ENCODE measurements around the gene MGST2.

The MGST2 gene

DNA sequence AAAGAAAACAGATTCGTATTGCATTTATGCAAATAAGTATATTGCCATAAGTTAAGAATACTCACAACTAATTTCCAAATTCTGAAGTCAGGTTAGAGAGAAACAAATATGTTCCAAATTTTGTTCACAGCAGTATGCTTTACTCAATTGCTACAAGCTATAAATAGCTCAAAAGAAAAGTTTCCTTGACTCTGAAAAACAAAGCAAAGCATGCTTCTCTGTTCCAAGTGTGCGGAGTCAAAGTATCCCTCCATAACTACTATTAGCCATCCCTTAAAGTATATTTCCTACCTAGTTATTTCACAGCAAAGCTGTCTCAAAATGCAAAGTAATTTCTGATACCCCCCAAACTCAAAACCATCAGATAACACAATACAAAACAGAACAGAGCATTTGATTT is 47.3 kb downstream of the MGST2 start:
- DNase-seq: no peak

DNA sequence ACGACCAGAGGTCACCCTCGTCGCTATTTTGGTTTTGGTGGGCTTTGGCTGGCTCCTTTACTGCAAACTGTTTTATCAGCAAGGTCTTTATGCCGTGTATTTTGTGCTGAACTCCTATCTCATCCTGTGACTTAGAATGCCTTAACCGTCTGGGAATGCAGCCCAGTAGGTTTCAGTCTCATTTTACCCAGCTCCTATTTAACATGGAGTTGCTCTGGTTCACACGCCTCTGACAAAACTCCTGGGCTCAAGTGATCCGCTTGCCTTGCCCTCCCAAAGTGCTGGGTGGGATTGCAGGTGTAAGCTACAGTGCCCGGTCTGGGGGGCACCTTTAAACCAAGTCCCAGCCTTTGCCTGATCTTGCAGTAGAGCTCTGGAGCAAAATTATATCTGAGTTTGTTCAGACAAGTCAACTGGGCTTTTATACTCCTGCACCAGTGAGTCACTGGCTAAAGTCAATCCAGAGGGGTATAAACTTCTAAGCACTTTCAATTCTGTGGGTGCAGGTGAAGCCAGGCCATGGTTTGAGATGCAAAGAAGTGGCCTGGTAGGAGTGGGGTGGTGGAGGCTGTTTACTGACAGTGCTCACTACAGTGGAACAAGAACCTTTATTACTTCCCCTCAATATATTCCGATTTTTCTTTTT is 50.2 kb downstream of the MGST2 start:
- DNase-seq: no peak

DNA sequence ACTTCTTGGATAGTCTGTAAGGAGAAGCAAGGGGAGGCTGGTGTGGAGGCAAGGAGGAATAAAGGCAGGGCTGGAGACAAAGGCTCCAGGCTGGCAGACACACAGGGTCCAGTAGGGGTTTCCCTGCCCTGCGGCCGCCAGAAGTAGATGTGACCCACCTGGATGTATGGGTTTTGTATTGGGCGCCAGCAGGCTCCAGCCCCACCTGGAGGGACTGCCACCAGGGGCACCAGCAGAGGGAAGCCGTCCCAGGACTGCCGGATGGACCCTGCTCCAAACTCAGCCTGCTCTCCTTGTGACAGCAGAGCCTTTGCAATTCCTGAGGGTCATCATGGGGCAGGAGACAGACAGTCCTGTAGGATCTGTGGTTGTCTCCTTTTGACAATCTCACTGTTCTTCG is 52.7 kb downstream of the MGST2 start:
- DNase-seq: no peak

DNA sequence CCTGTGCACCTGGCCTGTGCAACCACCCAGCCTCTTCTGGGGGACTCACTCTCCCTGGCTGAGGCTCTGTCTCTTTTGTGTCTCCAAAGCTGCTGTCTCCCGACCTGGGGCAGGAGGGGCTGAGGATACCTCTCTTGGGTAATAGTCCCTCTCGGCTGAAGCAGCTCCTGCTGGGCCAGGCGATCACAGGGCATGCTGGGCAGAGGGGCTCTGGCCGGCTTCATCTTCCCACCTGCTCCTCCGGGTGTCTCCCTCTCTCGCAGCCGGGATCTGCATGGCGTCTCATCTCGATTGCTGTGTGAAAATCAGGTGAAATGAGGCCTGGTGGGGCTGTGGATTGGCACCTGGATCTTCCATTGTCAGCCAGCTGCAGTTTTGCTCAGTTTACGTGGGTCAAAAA is 53.2 kb downstream of the MGST2 start:
- DNase-seq: no peak

DNA sequence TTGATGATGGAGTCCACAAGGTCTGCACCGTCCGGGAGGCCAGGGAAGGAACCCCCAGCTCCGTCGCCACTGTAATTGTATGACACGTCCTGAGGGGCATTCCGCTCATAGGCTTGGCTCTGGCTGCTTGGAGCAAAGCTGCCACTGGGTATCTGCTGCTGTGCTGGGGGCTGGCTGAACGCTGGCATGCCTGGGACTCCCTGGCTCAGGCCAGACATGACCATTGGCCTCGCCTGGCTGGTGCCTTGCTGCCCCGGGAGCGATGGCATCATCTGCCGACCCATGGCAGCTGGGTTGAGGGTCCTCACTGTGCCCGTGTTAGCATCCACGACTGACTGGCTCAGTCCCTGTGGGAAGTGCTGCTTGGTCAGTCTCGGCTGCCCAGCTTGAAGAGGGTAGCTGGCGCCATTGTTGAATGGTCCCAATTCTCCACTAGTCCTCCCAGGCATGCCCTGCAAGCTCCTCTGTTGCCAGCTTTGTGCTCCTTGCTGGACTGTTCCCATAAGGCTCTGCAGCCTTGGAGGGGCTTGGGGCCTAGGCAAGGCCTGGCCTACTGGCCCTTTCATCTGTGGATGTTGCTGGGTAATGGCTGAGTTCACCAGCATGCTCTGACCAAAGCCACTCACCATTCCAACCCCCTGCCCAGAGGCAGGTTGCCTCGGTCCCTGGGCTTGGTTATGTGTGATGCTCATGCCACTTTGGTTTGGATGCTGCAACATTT is 53.9 kb downstream of the MGST2 start:
- no peak for DNase-seq

DNA sequence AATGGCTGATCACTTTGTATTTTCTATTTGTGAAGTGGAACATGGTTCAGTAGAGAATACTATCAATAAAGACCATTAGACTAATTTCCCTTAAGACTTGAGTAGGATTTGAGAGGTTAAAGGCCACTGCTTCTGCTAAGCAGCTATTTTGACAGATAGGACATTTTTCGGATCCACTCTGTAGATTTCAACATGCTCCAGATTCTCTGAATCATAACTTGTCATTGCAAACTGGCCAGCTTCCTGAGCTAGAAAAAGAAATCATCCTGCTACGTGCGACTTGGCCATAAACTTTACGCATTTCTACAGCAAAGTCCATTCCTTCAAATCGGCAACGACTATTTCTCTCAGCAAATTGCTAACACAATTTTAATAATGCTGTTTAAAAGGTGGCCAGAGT is 55.2 kb downstream of the MGST2 start:
- no peak for DNase-seq

DNA sequence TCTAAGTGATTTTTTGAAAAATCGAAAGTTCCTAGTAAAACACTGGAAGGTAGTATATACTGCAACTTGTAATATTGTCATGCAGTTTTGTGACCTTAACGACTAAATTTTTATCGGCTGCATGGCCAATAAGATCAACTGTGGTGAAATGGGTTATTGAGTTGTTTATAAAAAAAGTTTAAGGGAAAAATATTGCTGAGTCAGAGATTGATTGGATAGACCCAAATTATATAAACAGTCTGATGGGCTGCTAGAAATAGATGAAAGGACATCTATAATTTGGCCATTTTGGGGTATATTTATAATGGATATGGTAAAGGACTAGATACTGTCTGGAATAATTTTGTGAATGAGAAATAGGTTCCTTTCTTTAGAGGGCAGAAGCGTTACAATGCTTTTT is 56.2 kb downstream of the MGST2 start:
- DNase-seq: no peak

DNA sequence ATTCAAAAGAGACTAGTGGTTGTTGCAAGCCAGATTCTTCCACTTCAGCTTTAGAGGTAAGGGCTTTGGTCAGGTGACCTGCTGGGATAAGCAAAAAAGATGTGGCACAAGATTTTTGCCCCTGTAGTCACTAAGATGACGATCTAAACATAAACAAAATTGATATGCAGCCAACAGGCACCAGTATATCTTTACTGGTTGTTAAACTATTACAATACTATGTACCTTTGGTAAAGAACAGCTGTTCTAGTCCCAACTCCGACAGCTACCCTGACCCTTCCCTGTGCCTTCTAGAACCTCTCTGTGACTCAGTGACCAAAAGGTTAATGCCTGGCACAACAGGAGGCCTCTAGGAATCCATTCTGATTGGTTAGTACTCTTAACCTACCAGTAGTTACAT is 59.6 kb downstream of the MGST2 start:
- no peak for DNase-seq

DNA sequence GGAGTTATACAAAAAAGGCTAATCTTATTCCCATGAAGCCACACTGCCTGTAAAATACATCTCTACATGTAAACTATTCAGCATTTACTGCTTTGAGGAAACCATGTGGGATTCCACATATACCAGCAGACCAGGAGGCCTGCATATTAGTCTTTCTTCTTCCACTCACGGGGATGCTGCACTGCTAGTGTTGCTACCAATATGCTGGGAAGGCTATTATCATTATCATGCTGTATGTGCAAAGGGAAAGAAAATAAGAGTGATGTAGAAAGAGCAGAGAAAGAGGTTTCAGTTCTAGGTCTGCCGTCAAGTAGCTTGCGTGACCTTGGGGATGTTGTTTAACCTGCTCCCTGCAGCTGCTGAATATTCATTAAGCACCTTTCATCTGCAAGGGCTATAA is 61.0 kb downstream of the MGST2 start:
- DNase-seq: no peak

DNA sequence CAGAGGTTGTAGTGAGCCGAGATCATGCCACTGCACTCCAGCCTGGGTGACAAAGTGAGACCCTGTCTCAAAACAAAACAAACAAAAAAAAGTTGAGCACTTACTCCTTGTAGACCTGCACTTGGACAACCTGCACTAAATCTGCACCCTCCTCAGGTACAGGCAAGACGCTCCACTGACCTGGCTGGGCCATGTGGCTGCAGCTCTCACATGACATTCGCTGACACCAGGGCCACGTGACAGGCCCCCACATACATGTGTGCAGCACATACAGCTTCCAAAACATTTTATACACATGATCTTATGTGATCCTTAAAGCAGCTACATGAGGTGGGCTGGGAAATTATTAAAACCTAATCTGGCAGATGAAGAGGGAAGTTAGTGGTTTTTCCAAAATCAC is 62.5 kb downstream of the MGST2 start:
- no peak for DNase-seq

DNA sequence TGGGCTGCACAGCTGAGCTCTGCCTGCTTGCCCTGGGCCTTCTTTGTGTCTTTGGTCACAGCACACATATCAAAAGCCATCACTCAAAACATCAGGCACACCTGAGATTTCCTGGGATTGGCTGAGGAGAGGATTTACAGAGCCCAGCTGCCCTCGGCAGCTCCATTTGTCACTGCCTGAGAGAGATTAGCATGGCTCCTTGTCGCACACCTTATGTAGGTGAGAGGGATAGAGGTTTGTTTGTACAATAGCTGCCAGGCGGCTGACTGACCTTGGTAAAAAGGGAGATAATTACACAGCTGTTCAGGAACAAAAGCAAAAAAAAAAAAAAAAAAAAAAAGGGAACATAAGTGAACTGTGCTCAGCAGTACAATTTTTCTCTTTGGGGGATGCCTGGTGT is 63.2 kb downstream of the MGST2 start:
- DNase-seq: no peak

DNA sequence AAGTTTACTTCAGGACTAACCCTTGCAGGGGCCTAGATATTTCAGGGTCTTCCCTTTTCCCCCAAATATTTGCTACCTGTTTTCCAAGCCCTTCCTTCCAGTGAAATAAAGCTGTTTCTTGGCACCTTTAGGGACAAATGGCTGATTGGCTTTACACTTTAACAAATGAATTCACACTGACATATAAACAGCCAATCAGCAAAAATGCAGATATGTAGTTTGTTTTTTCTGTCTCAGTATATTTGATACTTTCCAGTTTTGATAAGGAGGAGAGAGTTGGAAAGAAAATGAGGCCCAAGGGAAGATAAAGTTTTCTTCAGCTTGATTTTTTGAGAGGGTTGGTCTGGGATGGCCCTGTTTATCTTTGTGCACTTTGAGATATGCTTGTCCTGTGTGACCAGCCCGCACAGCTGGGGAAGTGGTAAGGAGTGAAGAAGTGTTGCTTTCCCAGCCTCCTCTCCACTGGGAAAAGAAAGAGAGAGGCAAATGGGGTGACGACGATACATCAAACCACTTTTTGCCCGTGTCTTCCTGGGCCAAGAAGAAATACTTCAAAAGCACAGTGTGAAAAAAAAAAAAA is 67.5 kb downstream of the MGST2 start:
- no peak for DNase-seq

DNA sequence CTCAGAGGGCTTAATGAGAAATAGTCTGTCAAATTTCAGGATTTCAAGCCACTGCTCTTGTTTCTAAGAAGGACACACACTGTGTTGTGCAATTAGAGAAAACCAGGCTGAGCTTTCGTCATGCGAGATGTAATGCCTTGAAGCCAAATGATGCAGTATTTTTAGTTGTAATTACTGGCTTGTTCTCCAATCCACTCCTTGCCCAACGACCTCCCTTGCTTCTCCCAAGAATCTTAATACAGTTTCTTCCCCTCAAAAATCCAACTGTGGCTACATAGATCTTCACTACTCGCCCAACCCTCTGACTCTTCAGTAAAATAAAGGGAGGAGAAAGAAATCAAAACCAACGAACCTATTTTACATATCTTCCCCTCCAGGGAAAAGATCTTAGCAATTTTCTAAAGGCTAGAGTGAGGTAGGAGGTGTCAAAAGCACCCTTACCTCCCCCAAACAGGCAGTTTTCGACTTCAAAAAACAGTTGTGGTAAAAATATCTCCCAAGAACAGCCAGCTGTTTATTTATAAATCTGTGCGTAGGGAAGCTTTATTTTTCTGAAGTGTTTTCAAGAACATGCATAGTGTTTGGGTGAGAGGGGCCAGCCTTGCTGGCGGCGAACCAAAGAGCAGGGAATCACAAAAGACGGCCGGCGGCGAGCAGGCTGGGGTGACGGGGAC is 68.7 kb downstream of the MGST2 start:
- no peak for DNase-seq

DNA sequence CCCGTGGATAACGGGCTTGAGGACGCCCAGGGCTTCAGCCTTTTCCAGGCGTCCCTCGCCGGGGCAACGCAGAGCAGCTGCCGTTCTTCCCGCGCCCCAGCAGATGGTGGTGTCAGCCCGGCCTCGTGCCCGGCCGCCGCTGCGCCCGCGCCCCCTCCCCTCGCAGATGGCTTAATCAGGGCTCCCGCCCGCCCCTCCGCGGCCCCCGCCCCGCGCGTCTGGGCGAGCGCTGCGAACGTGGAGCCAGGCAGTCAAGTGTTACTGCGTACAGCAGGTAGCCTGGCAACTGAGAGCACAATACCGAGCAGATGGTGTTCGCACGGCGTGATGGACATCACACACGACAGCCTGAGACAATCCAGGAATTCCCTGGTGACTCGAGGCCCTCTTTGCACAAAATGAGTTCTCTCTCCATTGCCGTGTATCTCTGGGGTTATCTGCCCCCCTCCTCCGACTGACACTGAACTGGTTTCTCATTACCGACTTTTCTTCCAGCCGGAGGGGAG is 69.3 kb downstream of the MGST2 start:
- peak; percentile 2 to 39 (median 24) for DNase-seq

DNA sequence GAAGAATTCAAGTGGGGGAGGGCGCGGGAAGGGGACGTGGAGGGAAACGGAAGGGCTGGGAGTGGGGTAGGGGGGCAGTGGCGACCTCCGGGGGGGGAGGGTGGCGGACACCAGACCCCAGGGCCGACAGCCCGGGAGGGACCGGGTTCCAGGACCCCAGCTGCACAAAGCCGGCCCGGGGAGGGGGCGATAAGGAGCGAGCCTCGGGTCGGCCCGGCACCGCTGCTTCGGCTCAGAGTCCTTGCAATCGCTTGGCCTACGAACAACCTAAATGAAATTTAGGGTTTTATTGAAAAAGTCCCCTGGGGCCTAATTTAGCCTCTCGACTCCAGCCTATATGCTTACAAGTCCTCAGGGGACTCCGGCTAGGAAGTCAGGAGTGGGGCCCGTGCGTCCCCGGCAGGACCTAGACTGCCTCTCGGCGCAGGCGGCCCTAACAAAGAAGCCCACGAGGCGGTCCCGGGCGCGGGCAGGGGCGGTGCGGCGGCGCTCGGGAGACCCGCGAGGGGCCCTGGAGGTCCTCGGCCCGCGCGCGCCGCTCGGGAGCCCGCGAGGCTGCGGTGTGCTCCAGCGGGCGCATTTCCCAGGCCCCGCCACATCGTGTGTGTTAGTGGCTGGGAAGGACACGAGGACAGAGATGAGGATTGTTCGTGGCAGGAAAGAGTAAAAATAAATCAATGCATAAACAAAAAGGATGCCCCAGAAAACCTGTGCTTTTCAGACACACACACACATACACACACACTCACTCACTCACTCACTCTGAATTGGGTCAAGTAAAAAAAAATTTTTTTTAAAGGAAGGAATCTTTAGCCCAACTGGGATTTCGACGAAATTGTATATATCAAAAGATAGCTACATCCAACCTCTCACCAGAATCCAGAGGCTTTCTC is 70.0 kb downstream of the MGST2 start:
- DNase-seq: peak in 1 of 6 experiments; percentile 23

DNA sequence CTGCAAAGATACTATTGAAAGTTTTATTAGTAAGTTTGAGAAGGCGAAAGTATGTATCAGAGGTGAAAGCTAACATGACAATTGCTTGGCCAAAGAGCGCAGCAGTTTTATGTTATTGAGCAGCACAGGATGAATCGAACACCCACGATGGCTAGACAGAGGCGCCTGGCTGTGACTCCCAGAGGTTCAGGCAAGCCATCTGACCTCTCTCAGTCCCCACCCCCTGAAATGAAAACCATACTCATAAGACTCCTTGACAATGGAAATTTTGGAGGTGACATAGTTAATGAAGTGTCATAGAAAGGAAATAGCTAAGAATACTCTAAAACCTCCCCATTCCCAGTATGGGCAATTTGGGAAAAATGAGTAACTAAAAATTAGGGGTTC is 70.6 kb downstream of the MGST2 start:
- DNase-seq: no peak

DNA sequence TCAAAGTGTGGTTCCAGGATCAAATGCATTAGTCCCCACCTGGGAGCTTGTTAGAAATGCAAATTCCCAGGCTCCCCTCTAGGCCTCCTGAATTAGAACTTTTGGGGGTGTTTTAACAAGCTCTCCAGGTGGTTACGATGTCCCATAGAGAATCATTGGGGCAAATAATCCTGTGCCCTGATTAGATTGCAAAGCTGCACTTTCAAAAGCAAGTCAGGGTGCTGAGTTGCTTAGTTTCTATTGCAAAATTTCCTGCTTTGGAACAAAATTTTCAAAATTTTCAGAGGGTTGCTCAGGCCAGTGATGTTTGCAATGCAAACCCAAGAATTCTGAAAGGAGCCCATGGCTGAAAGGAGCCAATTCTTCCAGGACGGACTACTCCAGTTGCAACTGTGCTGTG is 71.0 kb downstream of the MGST2 start:
- DNase-seq: no peak

DNA sequence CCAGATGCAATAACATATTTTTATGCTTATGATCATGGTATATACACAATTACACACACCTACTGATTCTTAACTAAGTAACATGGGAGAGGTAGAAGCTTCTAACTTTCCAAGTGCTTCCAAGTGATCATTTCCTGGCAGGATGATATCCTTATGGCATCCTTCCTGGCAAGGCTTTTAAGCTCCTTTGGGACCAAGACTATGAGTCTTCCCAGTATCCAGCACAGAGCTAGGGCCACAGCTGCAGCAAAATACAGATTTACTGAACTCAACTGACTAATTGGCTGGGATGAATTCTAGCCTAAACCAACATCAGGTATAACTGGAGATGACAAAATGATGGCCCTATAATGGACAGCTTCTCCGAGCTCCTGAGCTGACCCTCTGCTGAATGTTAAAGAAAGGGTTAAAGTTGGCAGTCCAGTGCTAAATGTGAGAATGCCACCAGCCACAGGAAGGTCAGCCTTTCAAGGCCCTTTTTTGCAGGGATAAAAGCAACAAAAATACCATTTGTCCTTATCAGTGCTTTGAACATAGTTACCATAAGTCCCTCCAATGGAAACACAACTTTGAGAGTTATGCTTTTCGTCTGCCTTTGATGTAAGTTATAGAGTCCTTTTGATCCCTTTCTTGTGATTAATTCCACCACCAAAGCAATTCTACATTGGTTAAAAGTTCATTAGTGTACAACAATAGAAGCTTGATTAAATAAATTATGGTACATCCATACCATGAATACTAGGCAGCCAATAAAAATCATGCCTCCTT is 73.4 kb downstream of the MGST2 start:
- DNase-seq: no peak

DNA sequence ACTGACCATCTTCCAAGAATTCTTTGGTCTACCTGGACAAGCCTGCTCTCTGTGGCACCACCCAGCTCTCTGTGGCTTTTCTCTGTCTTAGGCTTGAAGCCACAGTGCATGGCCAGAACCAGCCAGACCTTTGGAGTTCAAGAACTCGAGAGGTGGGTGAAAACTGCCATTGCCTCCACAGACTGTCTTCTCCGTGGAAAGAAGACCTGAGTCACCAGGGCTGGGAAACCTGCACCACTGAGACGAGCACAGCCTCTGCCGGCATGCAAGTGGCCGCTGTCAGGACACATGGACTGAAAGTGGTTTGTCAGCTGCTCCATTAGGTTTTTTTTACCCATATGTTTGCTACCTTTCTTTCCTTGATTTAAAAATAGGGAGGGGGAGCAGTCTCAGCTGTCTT is 74.5 kb downstream of the MGST2 start:
- no peak for DNase-seq

DNA sequence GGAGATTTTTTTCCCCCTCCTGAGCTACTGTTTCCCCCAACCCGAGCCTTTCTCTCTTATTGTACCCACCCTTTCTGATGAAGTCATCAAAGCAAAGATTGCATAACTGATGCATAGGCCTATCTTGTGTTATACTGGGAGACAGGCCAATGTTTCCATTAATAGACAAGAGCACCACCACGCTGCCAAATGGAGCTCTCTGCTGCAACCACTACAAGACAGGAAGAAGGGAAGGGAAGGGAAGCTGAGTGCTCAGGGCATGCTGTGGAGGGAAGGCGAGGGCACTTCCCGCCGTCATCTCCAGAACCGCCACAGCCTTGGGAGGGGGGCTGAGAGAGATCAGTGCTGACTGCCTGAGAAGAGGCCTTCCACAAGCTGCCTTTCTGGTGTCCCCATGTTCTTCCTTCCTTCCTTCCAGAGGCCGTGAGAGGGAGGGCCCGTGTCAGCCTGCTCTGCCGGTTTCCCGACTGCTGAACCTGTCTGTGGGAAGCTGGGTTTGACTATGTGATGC is 75.0 kb downstream of the MGST2 start:
- DNase-seq: no peak

DNA sequence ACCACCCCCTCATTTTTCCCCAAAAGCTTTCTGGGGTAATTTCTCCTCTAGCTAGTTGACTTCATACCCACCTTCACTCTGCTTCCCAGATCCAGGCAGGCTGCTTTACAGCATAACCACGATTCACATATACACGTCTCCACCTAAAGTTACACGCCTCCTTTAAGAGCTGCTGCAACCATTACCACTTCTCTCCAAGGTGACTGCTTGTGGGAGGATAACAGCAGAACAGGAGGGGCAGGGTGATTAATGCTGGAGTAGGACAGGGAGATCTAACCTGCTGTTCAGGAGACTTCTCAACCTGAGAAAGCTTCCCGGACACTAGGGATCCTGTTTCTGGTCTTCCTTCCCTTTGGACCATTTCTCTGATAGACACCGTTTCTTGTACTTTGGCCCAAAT is 77.4 kb downstream of the MGST2 start:
- DNase-seq: no peak

DNA sequence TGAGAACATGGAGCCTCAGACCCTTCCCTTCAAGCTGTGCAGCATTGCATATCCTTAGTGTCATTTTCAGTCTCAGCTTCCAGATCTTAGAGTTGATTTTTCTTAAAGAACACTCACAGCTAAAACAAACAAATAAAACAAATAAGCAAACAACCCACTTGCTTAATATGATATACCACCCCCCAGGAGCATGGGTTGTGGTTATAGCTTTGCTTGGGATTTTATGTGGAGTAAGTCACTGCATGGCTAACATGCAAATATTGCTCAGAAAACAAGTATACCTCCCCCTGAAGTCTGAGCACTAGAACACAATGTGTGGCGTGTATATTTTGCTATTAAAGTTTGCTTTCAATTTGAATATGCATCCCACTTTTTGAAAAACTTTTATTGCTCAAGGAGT is 78.6 kb downstream of the MGST2 start:
- no peak for DNase-seq

Measured in stimulated activated naive CD4-positive, alpha-beta T cell (primary cell).